HG03025 (cell line): ENCODE data around the gene DRC7.

Experiments
- ATAC-seq: cut with Tn5 transposase; IDR thresholded peaks from one replicate; pipeline ENCODE4 v1.9.1; 2021; ENCODE audit warnings: mild to moderate bottlenecking, moderate library complexity; ENCODE audit not compliant: unreplicated experiment, low FRiP score

The DRC7 gene

DNA sequence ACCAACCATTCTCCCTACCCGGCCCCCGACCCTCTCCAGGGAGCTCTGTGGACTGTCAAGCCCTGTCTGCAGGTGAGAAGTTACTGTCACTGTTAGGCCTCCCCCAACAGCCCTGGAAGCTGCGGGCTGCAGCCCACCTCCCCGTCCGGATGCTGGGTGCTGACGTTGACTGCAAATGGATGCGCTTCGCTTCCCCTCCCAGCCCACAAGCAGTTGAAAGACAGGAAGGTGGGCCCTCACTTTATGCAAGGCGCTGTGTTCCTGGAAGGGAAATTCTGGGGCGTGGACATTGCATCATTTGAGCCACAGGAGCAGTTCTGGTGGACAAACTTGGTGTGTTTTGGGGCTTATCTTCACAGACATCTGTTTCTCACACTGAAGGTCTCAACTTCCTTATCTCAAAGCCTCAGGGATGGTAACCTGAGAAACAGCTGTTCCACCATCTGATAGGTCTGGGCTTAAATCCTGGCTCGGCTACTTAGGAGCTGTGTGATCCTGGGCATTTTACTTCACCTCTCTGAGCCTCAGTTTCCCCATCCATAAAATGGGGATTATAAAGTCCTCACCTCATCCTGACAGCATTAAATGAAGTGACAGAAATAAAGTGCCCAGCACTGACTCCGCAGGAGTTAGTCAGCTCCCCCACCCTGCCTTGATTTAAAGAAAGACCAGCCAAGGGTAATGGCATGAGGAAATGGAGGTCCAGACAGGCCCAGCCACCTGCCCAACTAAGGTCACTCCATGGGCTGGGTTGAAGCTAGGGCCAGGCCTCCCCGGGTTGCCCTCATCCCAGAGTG lies 4.6 kb upstream of the DRC7 start:
- ATAC-seq = no peak

GRCh38 chr16:57690782-57691471 lies 3.7 kb upstream of the DRC7 start:
- ATAC-seq = no peak

GRCh38 chr16:57692636-57693035 lies 2.0 kb upstream of the DRC7 start:
- no peak for ATAC-seq

DNA sequence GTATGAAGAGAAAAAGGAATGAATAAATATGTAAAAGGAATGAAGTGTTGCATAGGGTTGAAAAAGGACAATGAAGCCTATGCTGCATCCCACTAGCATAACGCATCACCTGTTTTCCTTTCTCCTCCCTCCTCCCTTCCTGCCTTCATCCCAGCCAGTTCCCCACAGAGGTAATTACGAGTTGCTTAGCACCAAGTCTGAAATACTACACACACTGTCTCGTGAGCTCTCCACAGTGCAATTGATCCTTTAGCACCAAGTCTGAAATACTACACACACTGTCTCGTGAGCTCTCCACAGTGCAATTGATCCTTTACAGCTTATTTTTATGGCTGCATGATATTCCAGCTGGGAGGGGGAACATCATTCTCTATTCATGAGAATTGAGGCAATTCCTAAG lies 1.1 kb upstream of the DRC7 start:
- ATAC-seq = no peak

- ATAC-seq = no peak
Observed at GRCh38 chr16:57694231-57694724, 328 bp upstream of the DRC7 start.

- ATAC-seq = no peak
Observed at GRCh38 chr16:57695680-57696069, 1.1 kb downstream of the DRC7 start.

DNA sequence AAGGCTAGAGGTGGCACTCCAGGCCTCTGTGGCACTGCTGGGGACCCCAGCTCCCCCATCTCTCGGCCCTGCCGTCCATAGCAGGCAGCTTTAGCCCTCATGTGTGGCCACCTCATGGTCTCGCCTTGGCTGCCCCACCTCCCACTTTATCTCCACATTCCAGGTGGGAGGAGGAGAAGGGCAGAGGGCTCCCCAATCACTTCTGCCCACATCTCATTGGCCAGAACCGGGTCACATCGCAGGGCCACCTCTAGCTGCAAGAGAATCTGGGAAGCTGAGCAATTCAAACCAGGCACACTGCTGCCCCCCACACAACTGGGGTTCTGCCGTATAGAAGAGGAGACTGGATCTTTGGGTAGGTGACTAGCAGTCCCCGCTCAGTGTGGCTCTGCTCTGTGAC lies 1.6 kb downstream of the DRC7 start:
- no peak for ATAC-seq

DNA sequence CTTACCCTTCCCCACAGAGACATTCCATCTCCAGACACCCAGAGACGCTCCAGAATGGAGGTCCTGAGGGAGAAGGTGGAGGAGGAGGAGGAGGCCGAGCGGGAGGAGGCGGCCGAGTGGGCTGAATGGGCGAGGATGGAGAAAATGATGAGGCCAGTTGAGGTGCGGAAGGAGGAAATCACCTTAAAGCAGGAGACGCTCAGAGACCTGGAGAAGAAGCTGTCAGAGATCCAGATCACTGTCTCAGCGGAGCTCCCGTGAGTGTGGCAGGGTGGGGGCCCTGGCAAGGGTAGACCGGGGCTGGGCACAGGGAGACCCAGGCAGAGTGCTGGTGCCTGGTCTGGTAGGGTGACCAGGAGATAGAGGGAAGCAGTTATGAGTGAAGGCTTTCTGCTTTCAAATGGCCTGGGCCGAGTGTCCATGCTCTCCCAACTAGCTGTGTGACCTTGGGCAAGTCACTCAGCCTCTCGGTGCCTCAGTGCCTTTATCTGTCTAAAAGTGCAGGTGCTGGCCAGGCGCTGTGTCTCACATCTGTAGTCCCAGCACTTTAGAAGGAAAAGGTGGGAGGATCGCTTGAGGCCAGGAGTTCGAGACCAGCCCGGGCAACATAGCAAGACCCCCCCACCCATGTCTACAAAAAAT lies 3.4 kb downstream of the DRC7 start:
- no peak for ATAC-seq

DNA sequence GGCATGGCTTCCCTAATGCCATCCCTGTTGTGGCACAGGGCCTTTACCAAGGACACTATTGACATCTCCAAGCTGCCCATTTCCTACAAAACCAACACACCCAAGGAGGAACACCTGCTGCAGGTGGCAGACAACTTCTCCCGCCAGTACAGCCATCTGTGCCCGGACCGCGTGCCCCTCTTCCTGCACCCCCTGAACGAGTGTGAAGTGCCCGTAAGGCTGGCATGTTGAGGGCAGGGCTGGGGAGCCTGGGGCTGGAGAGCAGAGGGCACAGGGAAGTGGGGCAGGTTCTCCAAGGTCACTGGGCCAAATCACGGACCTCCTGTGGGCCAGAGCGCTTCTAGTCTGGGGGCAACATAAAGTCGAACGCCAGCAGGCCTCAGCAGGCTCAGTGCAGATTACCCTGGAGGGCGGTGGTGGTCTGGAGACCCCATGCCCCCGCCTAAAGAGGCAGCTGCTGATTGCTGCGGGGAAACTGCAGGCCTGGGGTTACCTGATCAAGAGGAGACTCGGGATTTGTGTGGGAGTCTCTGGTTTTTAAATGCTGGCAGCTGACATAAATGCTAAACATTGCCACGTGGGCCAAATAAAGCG lies 4.3 kb downstream of the DRC7 start:
- ATAC-seq = no peak

DNA sequence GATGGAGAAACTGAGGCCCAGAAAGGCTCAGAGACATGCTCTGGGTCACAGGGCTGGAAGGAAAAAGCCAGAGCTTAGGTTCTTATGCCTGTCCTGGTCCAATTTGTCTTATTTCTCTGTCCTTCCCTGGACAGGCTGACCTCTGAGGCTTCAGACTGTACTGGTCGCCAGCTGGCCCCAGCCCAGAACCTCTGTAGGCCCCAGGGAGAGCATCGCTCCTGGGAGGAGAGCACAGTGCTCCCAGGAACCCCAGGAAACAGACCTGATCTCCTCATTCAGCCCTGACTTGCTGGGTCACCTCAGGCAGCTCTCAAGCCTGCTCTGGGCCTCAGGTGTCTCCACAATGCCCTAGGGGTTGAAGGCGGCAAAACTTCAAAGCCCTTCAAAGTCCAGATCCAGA lies 4.9 kb downstream of the DRC7 start:
- ATAC-seq = no peak

DNA sequence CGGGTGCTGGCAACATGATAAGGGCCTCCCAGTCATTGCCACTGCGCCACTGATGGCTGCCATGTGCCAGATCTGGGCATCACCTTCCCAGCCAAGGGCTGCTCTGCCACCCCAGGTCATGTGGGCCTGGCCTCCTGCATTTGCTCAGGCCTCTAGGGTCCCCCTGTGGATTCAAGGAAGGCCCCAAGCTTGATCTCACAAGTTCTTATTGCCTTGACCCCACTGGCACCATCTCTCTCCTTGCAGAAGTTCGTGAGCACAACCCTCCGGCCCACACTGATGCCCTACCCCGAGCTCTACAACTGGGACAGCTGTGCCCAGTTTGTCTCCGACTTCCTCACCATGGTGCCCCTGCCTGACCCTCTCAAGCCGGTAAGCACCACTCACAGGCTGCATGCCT lies 5.3 kb downstream of the DRC7 start:
- ATAC-seq = no peak

- no peak for ATAC-seq
Observed at GRCh38 chr16:57700781-57701551, 6.4 kb downstream of the DRC7 start.

GRCh38 chr16:57701759-57702371 lies 7.3 kb downstream of the DRC7 start:
- no peak for ATAC-seq

DNA sequence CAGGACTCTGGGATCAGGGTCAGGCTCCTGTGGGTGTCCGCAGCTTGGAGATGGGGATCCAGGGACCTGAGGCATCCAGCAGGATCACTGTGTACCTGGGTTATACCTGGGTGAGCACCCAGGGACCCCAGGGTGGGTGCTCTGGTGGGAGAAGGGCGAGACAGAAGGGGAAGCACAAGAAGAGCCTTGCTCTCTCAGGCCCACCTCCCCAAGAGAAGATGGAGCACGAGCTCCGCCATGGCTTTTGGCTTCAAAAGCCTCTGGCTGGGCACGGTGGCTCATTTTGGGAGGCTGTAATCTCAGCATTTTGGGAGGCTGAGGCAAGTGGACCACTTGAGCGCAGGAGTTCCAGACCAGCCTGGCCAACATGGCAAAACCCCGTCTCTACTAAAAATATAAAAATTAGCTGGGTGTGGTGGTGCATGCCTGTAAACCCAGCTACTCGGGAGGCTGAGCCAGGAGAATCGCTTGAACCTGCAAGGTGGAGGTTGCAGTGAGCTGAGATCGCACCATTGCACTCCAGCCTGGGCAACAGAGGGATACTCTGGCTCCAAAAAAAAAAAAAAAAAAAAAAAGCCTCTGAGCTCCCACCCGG lies 8.9 kb downstream of the DRC7 start:
- ATAC-seq = no peak

GRCh38 chr16:57704011-57704904 lies 9.7 kb downstream of the DRC7 start:
- no peak for ATAC-seq

GRCh38 chr16:57704905-57705852 lies 10.6 kb downstream of the DRC7 start:
- ATAC-seq = no peak

- ATAC-seq = no peak
Observed at GRCh38 chr16:57706717-57707116, 12.1 kb downstream of the DRC7 start.
